Glutamatergic neuron (in vitro differentiated cells): Measurements from ENCODE around the gene WDSUB1. TPM values are rescaled to one million over a fixed set of nuclear protein-coding genes. Genes with fewer than 3 reads are reported as not detected.

ENCODE experiments used
- DNase-seq: peaks from one replicate; pipeline ENCODE4 v3.0.0; 2022
- H3K27ac Mint-ChIP-seq: one replicate; pipeline ENCODE4 v1.8.0; 2020; ENCODE audit warnings: mild to moderate bottlenecking, mixed read lengths, inconsistent platforms; ENCODE audit not compliant: unreplicated experiment
- H3K27me3 Mint-ChIP-seq: one replicate; pipeline ENCODE4 v1.8.0; 2020; ENCODE audit warnings: mild to moderate bottlenecking, moderate library complexity, mixed read lengths, inconsistent platforms; ENCODE audit not compliant: unreplicated experiment
- H3K36me3 Mint-ChIP-seq: one replicate; pipeline ENCODE4 v1.8.0; 2020; ENCODE audit warnings: mild to moderate bottlenecking, mixed read lengths, inconsistent platforms; ENCODE audit not compliant: unreplicated experiment
- H3K4me1 Mint-ChIP-seq: one replicate; pipeline ENCODE4 v1.8.0; 2020; ENCODE audit warnings: mild to moderate bottlenecking, low read depth, mixed read lengths, inconsistent platforms; ENCODE audit not compliant: unreplicated experiment
- H3K4me3 Mint-ChIP-seq: one replicate; pipeline ENCODE4 v1.8.0; 2020; ENCODE audit warnings: mild to moderate bottlenecking, mixed read lengths, inconsistent platforms; ENCODE audit not compliant: unreplicated experiment
- H3K9me3 Mint-ChIP-seq: one replicate; pipeline ENCODE4 v1.8.0; 2020; ENCODE audit warnings: mild to moderate bottlenecking, moderate library complexity, mixed read lengths, inconsistent platforms; ENCODE audit not compliant: unreplicated experiment
- CTCF ChIP-seq: fragments of 200-600 bp; sonication (generic); IDR thresholded peaks from one replicate; pipeline ENCODE4 v1.5.0; 2021; ENCODE audit not compliant: partially characterized antibody, unreplicated experiment
- total RNA-seq: library from RNA; stranded (reverse); fragmentation: NEBNext Ultra II Directional; extraction: Animal tissue kit (Norgen Biotek cat#: 25700); gene quantifications from one replicate; pipeline ENCODE4 v1.2.1, GENCODE V29; 2021; ENCODE audit not compliant: unreplicated experiment

WDSUB1 gene
- total RNA-seq, 1 donor from 2014 or later: 3.7 TPM

- no peak for DNase-seq
- H3K27me3 Mint-ChIP-seq: peaks cover 4% of the 10 kb centered on the region
- peaks cover 20% of the 10 kb centered on the region for H3K36me3 Mint-ChIP-seq
- H3K4me1 Mint-ChIP-seq: no peaks in the 10 kb centered on the region
- TF ChIP-seq CTCF: no peak
- no peak overlapping the region for H3K27ac Mint-ChIP-seq
- peaks cover 5% of the 10 kb centered on the region for H3K9me3 Mint-ChIP-seq
- H3K4me3 Mint-ChIP-seq: no peak overlapping the region
Measured at GRCh38 chr2:159219394-159219998, 67.0 kb downstream of the WDSUB1 start.

- Mint-ChIP-seq H3K27me3 (peaks cover 4% of the 10 kb centered on the region), H3K4me3 (no peak overlapping the region), H3K9me3 (peaks cover 5% of the 10 kb centered on the region), H3K27ac (no peak overlapping the region), H3K36me3 (peaks cover 20% of the 10 kb centered on the region), H3K4me1 (no peaks in the 10 kb centered on the region)
- no peak for DNase-seq
- no peak for TF ChIP-seq CTCF
Measured at GRCh38 chr2:159218389-159218788, 68.1 kb downstream of the WDSUB1 start.

- H3K36me3 Mint-ChIP-seq: peaks cover 20% of the 10 kb centered on the region
- H3K27me3 Mint-ChIP-seq: peaks cover 4% of the 10 kb centered on the region
- no peak for TF ChIP-seq CTCF
Measured at GRCh38 chr2:159217676-159218075, 68.8 kb downstream of the WDSUB1 start.

GRCh38 chr2:159215116-159215515, 71.4 kb downstream of the WDSUB1 start:
- Mint-ChIP-seq H3K27me3 (peaks cover 4% of the 10 kb centered on the region), H3K9me3 (peaks cover 3% of the 10 kb centered on the region), H3K36me3 (peaks cover 20% of the 10 kb centered on the region), H3K4me1 (peaks cover 2% of the 10 kb centered on the region), H3K4me3 (no peak overlapping the region), H3K27ac (no peak overlapping the region)
- no peak for DNase-seq
- TF ChIP-seq CTCF: no peak

More at GRCh38 chr2:159217676-159218075, 68.8 kb downstream of the WDSUB1 start:
- no peaks in the 10 kb centered on the region for H3K4me1 Mint-ChIP-seq
- peaks cover 3% of the 10 kb centered on the region for H3K9me3 Mint-ChIP-seq
- no peak for DNase-seq
- H3K27ac Mint-ChIP-seq: no peak overlapping the region
- no peak overlapping the region for H3K4me3 Mint-ChIP-seq

- peaks cover 3% of the 10 kb centered on the region for H3K9me3 Mint-ChIP-seq
- H3K27ac Mint-ChIP-seq: no peak overlapping the region
- H3K4me3 Mint-ChIP-seq: no peak overlapping the region
- no peak for DNase-seq
- H3K27me3 Mint-ChIP-seq: peaks cover 6% of the 10 kb centered on the region
- no peak for TF ChIP-seq CTCF
- H3K36me3 Mint-ChIP-seq: peaks cover 20% of the 10 kb centered on the region
- H3K4me1 Mint-ChIP-seq: peaks cover 2% of the 10 kb centered on the region
Measured at GRCh38 chr2:159214325-159214865, 72.1 kb downstream of the WDSUB1 start.
